ENCODE measurements around the gene ARHGEF28. TPM values are rescaled to one million over a fixed set of nuclear protein-coding genes. Genes with fewer than 3 reads are reported as not detected.

The ARHGEF28 gene
- polyA plus RNA-seq, 1 experiment, result 8.8 TPM

DNA sequence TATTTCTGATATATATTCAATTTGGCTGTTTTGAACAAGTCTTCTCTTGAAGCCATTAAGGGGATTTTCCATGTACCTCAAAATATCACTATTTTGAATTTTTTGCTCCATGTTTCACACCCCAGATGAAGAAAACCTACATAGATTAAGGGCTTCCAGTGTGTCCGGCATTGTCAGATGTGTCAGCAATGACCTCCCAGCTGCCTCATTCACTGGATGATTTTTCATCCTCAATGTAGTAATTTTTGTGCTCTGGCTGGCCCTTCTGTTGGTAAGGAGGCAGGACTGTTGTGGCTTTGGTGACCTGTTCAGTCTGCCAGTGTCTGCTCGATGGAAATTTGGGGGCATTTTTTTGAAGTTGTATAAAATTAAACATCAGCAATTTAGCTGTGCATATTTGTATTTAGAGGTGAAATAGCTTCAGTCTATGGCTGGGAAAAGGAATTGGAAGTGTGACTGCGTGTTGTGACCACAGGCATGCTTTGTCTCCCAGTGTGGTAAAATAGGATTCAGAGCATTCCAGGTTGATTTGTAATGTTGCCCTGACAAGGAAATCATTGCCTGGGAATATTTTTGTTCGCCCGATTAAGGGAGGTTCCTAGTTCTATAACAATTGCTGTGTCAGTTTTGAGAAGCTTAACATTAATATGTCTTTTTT is 312.4 kb downstream of the ARHGEF28 start:
- Histone ChIP-seq H3K4me3 (ENCODE audit: low read depth, low read length) (no peak overlapping the region), H3K27ac (ENCODE audit: low read depth, low read length) (peak overlapping the region; percentile 85), H3K9me3 (ENCODE audit: control insufficient read depth, insufficient read depth, low read length) (peaks cover 3% of the 10 kb centered on the region; the same call in 1 of the 2 replicates), H3K27me3 (ENCODE audit: control insufficient read depth, insufficient read depth, low read length) (no peaks in the 10 kb centered on the region)
- TF ChIP-seq, protein P1, sequence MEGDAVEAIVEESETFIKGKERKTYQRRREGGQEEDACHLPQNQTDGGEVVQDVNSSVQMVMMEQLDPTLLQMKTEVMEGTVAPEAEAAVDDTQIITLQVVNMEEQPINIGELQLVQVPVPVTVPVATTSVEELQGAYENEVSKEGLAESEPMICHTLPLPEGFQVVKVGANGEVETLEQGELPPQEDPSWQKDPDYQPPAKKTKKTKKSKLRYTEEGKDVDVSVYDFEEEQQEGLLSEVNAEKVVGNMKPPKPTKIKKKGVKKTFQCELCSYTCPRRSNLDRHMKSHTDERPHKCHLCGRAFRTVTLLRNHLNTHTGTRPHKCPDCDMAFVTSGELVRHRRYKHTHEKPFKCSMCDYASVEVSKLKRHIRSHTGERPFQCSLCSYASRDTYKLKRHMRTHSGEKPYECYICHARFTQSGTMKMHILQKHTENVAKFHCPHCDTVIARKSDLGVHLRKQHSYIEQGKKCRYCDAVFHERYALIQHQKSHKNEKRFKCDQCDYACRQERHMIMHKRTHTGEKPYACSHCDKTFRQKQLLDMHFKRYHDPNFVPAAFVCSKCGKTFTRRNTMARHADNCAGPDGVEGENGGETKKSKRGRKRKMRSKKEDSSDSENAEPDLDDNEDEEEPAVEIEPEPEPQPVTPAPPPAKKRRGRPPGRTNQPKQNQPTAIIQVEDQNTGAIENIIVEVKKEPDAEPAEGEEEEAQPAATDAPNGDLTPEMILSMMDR (IDR thresholded peaks at IDR 0.05; ENCODE audit: low read depth, low read length), result no peak
- peak; percentile 80 for DNase-seq (ENCODE audit: low read depth, low spot score)
- CTCF ChIA-PET, result interaction anchor here (0.6 to 0.8 kb wide), 4 partner anchors 36 to 501 kb away, joined by 3 to 4 read pairs (median 4); no protein-coding TSS in a partner anchor
- POLR2A ChIA-PET, result interaction anchor here (0.6 to 1.4 kb wide), 3 partner anchors 9 to 702 kb away, joined by 3 to 5 read pairs (median 5); partner anchors contain the start of gene ENC1

DNA sequence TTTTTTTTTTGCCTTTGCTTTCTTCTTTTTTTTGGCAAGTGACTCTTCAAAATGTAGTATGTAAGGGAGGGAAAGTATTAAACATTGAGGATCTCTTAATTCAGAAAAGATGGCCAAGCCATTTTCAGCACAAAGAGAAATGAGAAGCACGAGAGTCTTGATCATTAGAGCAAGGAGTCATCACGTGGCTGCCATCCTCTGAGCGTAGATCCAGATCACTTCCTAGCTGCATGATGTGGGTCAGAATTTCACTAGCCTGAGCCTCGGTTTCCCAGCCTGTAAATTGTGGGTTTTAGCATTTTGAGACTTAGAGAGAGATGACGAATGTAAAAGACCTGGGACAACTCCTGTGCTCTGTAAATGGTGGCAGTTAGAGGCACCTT is 312.9 kb downstream of the ARHGEF28 start:
- H3K27me3 ChIP-seq (ENCODE audit: control insufficient read depth, insufficient read depth, low read length), result no peaks in the 10 kb centered on the region

DNA sequence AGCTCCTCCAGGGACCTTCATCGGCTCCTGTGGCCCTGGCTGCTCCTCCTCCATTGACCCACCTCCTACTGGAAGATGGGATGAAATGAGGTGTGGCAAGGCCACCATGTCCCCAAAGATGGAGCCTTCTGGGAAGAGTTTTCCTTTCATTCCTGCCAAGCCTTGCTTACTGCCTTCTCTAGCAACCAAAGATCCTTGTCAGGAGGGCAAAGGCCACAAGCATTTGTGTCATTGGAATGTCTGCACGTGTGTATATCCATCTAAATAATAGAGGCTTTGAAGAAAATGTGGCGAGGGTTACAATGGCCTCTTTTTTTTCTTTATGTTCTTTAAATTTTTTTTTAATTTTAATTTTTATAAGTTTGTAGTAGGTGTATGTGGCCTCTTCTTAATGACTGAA is 313.6 kb downstream of the ARHGEF28 start:
- no peaks in the 10 kb centered on the region for H3K27me3 ChIP-seq (ENCODE audit: control insufficient read depth, insufficient read depth, low read length)
- peaks cover 3% of the 10 kb centered on the region; the same call in 1 of the 2 replicates for H3K9me3 ChIP-seq (ENCODE audit: control insufficient read depth, insufficient read depth, low read length)
- ChIA-PET CTCF (interaction anchor here (0.6 kb wide), 1 partner anchor 8 kb away, joined by 7 read pairs; no protein-coding TSS in a partner anchor), POLR2A (no interaction called here)
- TF ChIP-seq, protein P1 (IDR thresholded peaks at IDR 0.05; ENCODE audit: low read depth, low read length), result no peak
- DNase-seq (ENCODE audit: low read depth, low spot score), result no peak
- H3K4me3 ChIP-seq (ENCODE audit: low read depth, low read length), result no peak overlapping the region
- no peak overlapping the region for H3K27ac ChIP-seq (ENCODE audit: low read depth, low read length)

More for the DNA sequence above, 312.9 kb downstream of the ARHGEF28 start:
- TF ChIP-seq, protein P1 (IDR thresholded peaks at IDR 0.05; ENCODE audit: low read depth, low read length), result no peak
- H3K27ac ChIP-seq (ENCODE audit: low read depth, low read length), result peak overlapping the region; percentile 66
- ChIA-PET POLR2A (interaction anchor here (1.0 to 1.4 kb wide), 2 partner anchors 8 to 702 kb away, joined by 3 to 5 read pairs; partner anchors contain the start of gene ENC1), CTCF (interaction anchor here (0.6 to 0.8 kb wide), 5 partner anchors 8 to 501 kb away, joined by 3 to 7 read pairs (median 4); no protein-coding TSS in a partner anchor)
- H3K9me3 ChIP-seq (ENCODE audit: control insufficient read depth, insufficient read depth, low read length), result peaks cover 3% of the 10 kb centered on the region; the same call in 1 of the 2 replicates
- H3K4me3 ChIP-seq (ENCODE audit: low read depth, low read length), result no peak overlapping the region
- no peak for DNase-seq (ENCODE audit: low read depth, low spot score)

DNA sequence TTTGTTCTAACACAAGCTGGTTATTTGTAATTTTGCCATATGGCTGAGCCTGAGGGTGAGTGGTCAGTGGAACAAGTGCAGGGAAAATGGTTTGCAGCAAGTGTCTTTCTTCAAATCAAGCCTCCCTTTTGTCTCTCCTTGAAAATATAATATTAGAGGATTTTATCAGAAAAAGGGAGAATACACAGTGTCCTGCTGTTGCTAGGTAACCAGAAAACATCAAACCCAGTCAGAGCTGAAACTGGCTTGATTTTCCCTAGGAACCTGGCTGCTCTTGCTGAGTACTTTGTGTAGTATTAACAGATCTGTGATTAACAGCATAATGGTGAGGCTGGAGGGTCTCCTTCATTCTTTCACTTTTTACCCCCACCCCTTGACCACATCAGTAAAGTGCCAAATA is 314.0 kb downstream of the ARHGEF28 start:
- ChIA-PET POLR2A (no interaction called here), CTCF (interaction anchor here (0.9 kb wide), 1 partner anchor 37 kb away, joined by 3 read pairs; no protein-coding TSS in a partner anchor)
- Histone ChIP-seq H3K27ac (ENCODE audit: low read depth, low read length) (no peak overlapping the region), H3K9me3 (ENCODE audit: control insufficient read depth, insufficient read depth, low read length) (peaks cover 3% of the 10 kb centered on the region; the same call in 1 of the 2 replicates), H3K27me3 (ENCODE audit: control insufficient read depth, insufficient read depth, low read length) (no peaks in the 10 kb centered on the region), H3K4me3 (ENCODE audit: low read depth, low read length) (no peak overlapping the region)
- DNase-seq (ENCODE audit: low read depth, low spot score), result no peak
- TF ChIP-seq, protein P1 (IDR thresholded peaks at IDR 0.05; ENCODE audit: low read depth, low read length), result no peak

DNA sequence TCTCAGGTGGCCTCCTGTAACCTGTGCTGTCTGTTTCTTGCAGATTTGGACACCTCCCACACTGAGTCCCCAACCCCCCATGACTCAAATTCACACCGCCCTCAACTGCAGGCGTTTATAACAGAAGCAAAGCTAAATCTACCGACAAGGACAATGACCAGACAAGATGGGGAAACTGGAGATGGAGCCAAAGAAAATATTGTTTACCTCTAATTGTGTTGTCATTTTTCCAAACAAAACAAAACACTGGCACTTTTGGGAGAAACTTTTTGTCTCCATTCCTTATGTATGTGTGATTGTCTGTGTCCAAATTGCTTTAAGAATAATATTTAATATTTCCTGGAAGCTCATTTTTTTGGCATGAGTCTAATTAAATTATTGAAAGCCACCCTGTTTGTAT is 314.8 kb downstream of the ARHGEF28 start:
- H3K27ac ChIP-seq (ENCODE audit: low read depth, low read length), result no peak overlapping the region
- CTCF ChIA-PET, result interaction anchor here (0.9 kb wide), 1 partner anchor 38 kb away, joined by 3 read pairs; no protein-coding TSS in a partner anchor
- no peak overlapping the region for H3K4me3 ChIP-seq (ENCODE audit: low read depth, low read length)
- peaks cover 3% of the 10 kb centered on the region; the same call in 1 of the 2 replicates for H3K9me3 ChIP-seq (ENCODE audit: control insufficient read depth, insufficient read depth, low read length)
- DNase-seq (ENCODE audit: low read depth, low spot score), result no peak
- TF ChIP-seq, protein P1 (IDR thresholded peaks at IDR 0.05; ENCODE audit: low read depth, low read length), result no peak
- H3K27me3 ChIP-seq (ENCODE audit: control insufficient read depth, insufficient read depth, low read length), result no peaks in the 10 kb centered on the region
- POLR2A ChIA-PET, result no interaction called here

Measured in AG04450 (cell line).